ENCODE measurements around the gene LINC00237.

LINC00237 gene

DNA sequence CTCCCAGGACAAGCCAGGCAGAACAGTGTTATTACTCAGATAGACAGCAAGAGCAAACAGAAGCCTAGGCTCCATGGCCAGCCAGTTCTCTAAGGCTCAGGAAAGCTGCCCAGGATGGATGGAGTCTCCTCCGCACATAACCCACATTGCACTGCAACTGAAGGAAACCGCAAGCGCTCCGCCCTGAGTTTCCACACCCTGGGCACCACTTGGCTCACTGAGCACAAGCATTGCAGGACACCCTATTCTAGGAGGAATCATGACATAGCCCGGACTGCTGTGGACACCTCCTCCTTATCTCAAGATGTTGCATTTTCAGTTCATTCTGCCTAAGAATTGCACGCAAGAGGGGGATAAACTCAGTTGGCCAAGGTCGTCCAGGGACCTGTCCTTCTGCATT, 42.9 kb downstream of the LINC00237 start:
- no peaks in the 10 kb centered on the region for H3K36me3 ChIP-seq (ENCODE audit: control insufficient read depth in 1 of 2, insufficient read depth in 2 of 2, low read length in 2 of 2)
- H3K9me3 ChIP-seq (ENCODE audit: control insufficient read depth in 1 of 2, low read length in 2 of 2) = no peaks in the 10 kb centered on the region
- no peaks in the 10 kb centered on the region for H3K4me1 ChIP-seq (ENCODE audit: control insufficient read depth in 1 of 2, insufficient read depth in 2 of 2, low read length in 2 of 2)
- H3K27me3 ChIP-seq (ENCODE audit: low read depth, low read length) = no peaks in the 10 kb centered on the region
- no peak overlapping the region for H3K4me3 ChIP-seq (ENCODE audit: low read depth in 1 of 2, low read length in 2 of 2)
- no peak overlapping the region for H3K27ac ChIP-seq (ENCODE audit: low read length)

DNA sequence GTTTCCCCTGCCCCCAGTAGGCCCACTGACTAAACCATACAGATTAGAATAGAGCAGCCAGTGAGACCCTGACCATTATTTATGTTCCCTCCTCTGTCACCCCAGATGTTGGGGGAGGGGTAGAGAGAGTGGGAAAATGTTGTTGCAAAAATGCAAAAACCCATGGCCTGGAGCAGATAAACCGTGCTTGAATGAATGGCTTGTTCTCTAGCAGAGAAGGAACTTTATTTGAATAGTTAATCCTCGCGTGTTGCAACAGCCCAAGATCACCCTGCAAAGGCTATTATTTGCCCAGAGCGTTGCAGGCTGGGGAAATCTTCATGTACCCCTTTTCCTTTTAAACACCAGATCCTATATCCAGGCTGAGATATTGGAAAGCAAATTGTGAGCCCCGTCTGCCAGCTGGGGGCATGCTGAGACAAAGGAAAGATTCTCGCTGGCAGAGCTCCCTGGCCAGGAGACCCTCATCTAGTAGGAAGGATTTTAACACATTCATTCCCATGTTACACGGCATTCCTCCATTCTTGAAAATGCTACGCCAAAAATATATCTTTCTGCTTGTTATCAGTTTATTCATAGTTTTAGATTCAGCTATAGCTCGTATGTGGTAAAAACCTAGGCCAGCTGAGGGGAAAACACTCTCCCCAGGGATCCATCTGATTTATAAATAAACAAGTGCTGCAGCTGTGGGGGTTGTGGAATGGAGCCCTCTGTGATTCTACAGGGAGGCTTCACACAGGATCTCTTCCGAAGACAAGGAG, 53.0 kb downstream of the LINC00237 start:
- Histone ChIP-seq H3K27me3 (ENCODE audit: low read depth, low read length) (no peaks in the 10 kb centered on the region), H3K4me1 (ENCODE audit: control insufficient read depth in 1 of 2, insufficient read depth in 2 of 2, low read length in 2 of 2) (no peaks in the 10 kb centered on the region), H3K27ac (ENCODE audit: low read length) (no peak overlapping the region), H3K4me3 (ENCODE audit: low read depth in 1 of 2, low read length in 2 of 2) (no peak overlapping the region), H3K36me3 (ENCODE audit: control insufficient read depth in 1 of 2, insufficient read depth in 2 of 2, low read length in 2 of 2) (no peaks in the 10 kb centered on the region), H3K9me3 (ENCODE audit: control insufficient read depth in 1 of 2, low read length in 2 of 2) (no peaks in the 10 kb centered on the region)

DNA sequence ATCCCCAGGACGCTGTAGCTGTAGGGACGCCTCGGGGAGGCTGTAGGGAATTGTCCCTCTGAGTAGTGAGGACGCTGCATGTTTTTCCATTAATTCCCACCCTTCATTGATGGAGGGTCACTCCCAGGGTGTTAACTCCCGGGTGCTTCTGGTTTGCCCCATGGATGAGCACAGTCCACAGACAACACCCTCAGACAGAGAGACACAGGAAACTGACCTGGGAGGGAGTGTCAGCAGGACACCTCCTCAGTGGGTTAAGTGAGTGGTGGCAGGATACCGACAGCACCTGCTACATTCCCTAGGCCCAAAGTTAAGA, 53.5 kb downstream of the LINC00237 start:
- Histone ChIP-seq H3K4me3 (ENCODE audit: low read depth in 1 of 2, low read length in 2 of 2) (no peak overlapping the region), H3K27me3 (ENCODE audit: low read depth, low read length) (no peaks in the 10 kb centered on the region), H3K4me1 (ENCODE audit: control insufficient read depth in 1 of 2, insufficient read depth in 2 of 2, low read length in 2 of 2) (no peaks in the 10 kb centered on the region), H3K36me3 (ENCODE audit: control insufficient read depth in 1 of 2, insufficient read depth in 2 of 2, low read length in 2 of 2) (no peaks in the 10 kb centered on the region), H3K9me3 (ENCODE audit: control insufficient read depth in 1 of 2, low read length in 2 of 2) (no peaks in the 10 kb centered on the region), H3K27ac (ENCODE audit: low read length) (no peak overlapping the region)

DNA sequence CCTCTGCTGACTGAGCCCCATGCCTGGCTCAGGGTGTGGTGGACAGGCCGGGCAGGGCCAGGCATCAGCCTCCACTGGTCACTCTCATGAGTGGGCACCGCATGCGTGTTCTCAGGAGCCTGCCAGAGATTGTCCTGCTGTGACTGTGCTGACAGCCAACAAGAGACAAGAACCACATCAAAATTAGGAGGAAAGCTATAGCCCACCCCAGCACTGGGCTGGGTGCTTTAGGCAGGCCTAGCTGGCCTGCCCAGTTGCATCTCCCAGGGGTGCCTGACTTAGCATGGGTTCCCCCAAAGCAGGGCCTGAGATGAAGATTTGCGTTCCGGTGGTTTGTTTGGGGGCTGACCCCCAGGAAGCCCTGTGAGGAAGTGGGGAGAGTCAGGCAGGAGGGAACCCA, 53.9 kb downstream of the LINC00237 start:
- Histone ChIP-seq H3K9me3 (ENCODE audit: control insufficient read depth in 1 of 2, low read length in 2 of 2) (no peaks in the 10 kb centered on the region), H3K27me3 (ENCODE audit: low read depth, low read length) (no peaks in the 10 kb centered on the region), H3K4me3 (ENCODE audit: low read depth in 1 of 2, low read length in 2 of 2) (no peak overlapping the region), H3K36me3 (ENCODE audit: control insufficient read depth in 1 of 2, insufficient read depth in 2 of 2, low read length in 2 of 2) (no peaks in the 10 kb centered on the region), H3K27ac (ENCODE audit: low read length) (no peak overlapping the region), H3K4me1 (ENCODE audit: control insufficient read depth in 1 of 2, insufficient read depth in 2 of 2, low read length in 2 of 2) (no peaks in the 10 kb centered on the region)

DNA sequence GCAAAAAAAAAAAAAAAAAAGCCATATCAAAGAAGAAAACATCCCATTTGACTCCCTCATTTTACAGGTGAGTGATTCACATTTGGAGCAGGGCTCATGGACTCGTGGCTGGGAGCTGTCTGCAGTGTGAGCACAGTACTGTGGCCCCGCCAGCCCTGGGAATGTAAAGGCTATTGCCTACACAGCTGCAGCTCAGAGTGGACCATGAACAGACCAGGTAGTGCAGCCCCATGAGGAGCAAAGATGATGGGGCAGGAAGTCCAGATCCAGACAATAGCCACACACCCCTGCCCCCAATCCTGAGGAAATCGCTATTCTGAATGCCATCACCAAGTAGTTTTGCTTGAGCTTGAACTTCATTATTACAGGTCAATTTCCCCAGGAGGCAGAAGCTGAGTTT, 55.4 kb downstream of the LINC00237 start:
- no peak overlapping the region for H3K4me3 ChIP-seq (ENCODE audit: low read depth in 1 of 2, low read length in 2 of 2)
- no peaks in the 10 kb centered on the region for H3K27me3 ChIP-seq (ENCODE audit: low read depth, low read length)
- H3K27ac ChIP-seq (ENCODE audit: low read length) = no peak overlapping the region
- H3K9me3 ChIP-seq (ENCODE audit: control insufficient read depth in 1 of 2, low read length in 2 of 2) = no peaks in the 10 kb centered on the region
- H3K36me3 ChIP-seq (ENCODE audit: control insufficient read depth in 1 of 2, insufficient read depth in 2 of 2, low read length in 2 of 2) = no peaks in the 10 kb centered on the region
- H3K4me1 ChIP-seq (ENCODE audit: control insufficient read depth in 1 of 2, insufficient read depth in 2 of 2, low read length in 2 of 2) = no peaks in the 10 kb centered on the region

DNA sequence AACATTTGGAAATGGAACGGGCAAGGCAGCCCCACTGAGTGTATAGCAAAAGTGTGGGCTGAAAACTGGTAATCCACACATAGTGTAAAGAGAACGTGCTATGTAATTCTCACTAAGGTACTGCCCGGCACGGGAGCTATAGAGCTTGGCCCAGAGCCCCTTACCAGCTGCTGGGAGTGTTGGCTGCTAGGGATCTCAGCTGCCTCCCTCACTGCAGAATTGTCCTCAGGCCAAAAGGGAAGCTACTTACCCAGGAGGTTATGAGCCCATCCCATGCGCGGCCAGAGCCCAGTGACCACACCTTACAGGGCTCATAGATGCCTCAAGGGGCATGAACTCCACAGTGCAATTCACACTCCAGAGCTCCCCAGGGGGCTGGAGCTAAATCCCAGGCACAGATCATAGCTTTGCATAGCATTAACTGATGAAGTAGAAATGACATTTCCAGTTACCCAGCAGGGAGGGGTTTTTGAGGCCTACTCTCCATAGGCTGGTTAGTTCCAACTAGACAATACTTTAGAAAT, 56.8 kb downstream of the LINC00237 start:
- H3K27me3 ChIP-seq (ENCODE audit: low read depth, low read length) = no peaks in the 10 kb centered on the region
- no peaks in the 10 kb centered on the region for H3K4me1 ChIP-seq (ENCODE audit: control insufficient read depth in 1 of 2, insufficient read depth in 2 of 2, low read length in 2 of 2)
- no peaks in the 10 kb centered on the region for H3K9me3 ChIP-seq (ENCODE audit: control insufficient read depth in 1 of 2, low read length in 2 of 2)
- H3K27ac ChIP-seq (ENCODE audit: low read length) = no peak overlapping the region
- H3K4me3 ChIP-seq (ENCODE audit: low read depth in 1 of 2, low read length in 2 of 2) = no peak overlapping the region
- H3K36me3 ChIP-seq (ENCODE audit: control insufficient read depth in 1 of 2, insufficient read depth in 2 of 2, low read length in 2 of 2) = no peaks in the 10 kb centered on the region

DNA sequence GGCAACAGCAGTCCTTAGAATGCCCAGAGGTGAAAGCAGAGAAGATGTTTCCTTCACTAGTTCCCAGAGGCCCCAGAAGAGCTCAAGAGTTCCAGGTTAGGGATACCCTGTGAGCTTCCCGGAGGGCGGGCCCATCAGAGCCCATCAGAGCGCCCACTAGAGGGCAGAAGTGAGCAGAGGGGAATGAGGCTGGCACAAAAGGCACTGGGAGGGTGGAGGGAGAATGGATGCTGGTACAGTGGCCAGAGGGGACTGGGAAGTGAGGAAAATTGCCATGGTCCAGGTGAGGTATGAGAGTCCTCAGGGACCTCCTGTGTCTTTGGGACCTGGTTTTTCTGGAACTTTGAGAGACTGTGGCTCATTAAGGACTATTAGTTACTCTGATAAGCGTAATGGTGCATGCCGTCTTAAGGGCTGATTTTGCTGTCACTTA, 57.3 kb downstream of the LINC00237 start:
- H3K4me1 ChIP-seq (ENCODE audit: control insufficient read depth in 1 of 2, insufficient read depth in 2 of 2, low read length in 2 of 2) = no peaks in the 10 kb centered on the region
- H3K27ac ChIP-seq (ENCODE audit: low read length) = no peak overlapping the region
- no peaks in the 10 kb centered on the region for H3K36me3 ChIP-seq (ENCODE audit: control insufficient read depth in 1 of 2, insufficient read depth in 2 of 2, low read length in 2 of 2)
- H3K4me3 ChIP-seq (ENCODE audit: low read depth in 1 of 2, low read length in 2 of 2) = no peak overlapping the region
- H3K27me3 ChIP-seq (ENCODE audit: low read depth, low read length) = no peaks in the 10 kb centered on the region
- no peaks in the 10 kb centered on the region for H3K9me3 ChIP-seq (ENCODE audit: control insufficient read depth in 1 of 2, low read length in 2 of 2)

DNA sequence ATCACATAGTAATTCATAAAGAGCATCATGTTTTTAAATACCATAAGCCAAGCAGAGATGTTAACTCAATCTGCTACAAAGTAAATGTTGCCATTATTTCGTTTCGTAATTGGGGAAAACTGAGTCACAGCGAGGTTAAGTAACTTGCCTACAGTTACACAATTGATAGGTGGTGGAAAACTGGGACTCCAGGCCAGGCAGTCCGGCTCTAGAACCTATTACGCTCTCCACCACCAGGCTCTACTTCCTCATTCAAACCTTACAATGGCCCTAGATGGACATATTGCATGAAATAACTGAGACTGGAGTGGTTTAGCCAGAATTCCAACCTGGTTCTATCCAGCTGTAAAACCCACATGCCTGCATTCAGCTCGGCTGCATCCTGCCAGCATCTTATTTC, 58.2 kb downstream of the LINC00237 start:
- Histone ChIP-seq H3K27ac (ENCODE audit: low read length) (no peak overlapping the region), H3K36me3 (ENCODE audit: control insufficient read depth in 1 of 2, insufficient read depth in 2 of 2, low read length in 2 of 2) (no peaks in the 10 kb centered on the region), H3K4me1 (ENCODE audit: control insufficient read depth in 1 of 2, insufficient read depth in 2 of 2, low read length in 2 of 2) (no peaks in the 10 kb centered on the region), H3K9me3 (ENCODE audit: control insufficient read depth in 1 of 2, low read length in 2 of 2) (no peaks in the 10 kb centered on the region), H3K27me3 (ENCODE audit: low read depth, low read length) (no peaks in the 10 kb centered on the region), H3K4me3 (ENCODE audit: low read depth in 1 of 2, low read length in 2 of 2) (no peak overlapping the region)

DNA sequence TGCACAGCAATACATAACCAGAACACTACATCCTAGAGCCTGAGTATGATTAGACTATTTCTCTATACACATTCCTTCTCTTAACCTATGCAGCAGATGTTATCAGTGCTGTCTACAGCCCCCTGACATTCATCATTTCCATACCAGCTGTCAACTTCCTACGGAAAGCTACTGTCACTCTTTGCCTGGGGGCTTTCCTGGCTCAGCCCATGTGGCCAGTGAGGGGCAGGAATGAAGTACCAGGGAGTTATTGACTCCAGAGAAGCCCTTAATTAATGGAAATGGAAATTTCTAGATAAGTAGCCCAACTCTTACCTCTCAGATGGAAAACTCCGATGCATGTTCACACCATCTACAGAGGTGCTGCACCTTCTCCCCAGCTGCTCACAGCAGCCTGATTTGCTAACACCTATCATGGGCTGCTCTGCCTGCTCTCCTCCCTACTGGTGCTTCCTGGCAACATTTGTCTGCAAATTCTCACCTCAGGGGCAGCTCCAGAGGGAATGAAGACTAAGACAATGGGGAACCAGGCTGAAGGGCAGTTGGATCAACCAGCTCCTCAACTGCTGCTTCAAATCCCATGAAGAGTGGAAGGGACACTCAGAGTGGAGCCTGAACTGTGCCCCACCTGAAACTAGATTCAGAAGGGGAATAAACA, 59.6 kb downstream of the LINC00237 start:
- Histone ChIP-seq H3K36me3 (ENCODE audit: control insufficient read depth in 1 of 2, insufficient read depth in 2 of 2, low read length in 2 of 2) (no peaks in the 10 kb centered on the region), H3K4me1 (ENCODE audit: control insufficient read depth in 1 of 2, insufficient read depth in 2 of 2, low read length in 2 of 2) (no peaks in the 10 kb centered on the region), H3K27ac (ENCODE audit: low read length) (no peak overlapping the region), H3K9me3 (ENCODE audit: control insufficient read depth in 1 of 2, low read length in 2 of 2) (no peaks in the 10 kb centered on the region), H3K27me3 (ENCODE audit: low read depth, low read length) (no peaks in the 10 kb centered on the region), H3K4me3 (ENCODE audit: low read depth in 1 of 2, low read length in 2 of 2) (no peak overlapping the region)

Measured in muscle layer of duodenum (tissue), 2 donors.